HG03460 (cell line): Measurements from ENCODE around the gene COP1.
"Not testable (repeated sequence)": the region's sequence is repeated elsewhere in the genome, so short reads cannot be mapped to it uniquely, and the experiment has no call there.

Source experiments
- ATAC-seq: cut with Tn5 transposase; IDR thresholded peaks from one replicate; pipeline ENCODE4 v1.9.1; 2021; ENCODE audit not compliant: unreplicated experiment

COP1 gene

DNA sequence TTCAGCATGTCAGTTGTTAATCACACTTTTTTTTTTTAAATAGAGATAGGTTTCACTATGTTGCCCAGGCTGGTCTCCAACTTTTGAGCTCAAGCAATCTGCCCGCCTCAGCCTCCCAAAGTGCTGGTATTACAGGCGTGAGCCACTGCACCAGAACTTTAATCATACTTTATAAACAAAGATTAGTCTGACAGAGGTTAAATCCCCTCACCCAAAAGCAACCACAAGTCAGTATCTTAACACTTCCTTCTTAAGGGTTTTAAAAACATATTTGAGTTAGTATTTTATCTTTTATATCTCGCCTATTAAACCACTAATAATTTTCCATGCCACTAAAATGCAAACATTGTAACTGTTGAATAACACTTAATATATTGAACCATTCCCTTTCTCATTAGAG is 70.2 kb downstream of the COP1 start:
- no peak for ATAC-seq

GRCh38 chr1:176134666-176135065 is 72.4 kb downstream of the COP1 start:
- no peak for ATAC-seq

DNA sequence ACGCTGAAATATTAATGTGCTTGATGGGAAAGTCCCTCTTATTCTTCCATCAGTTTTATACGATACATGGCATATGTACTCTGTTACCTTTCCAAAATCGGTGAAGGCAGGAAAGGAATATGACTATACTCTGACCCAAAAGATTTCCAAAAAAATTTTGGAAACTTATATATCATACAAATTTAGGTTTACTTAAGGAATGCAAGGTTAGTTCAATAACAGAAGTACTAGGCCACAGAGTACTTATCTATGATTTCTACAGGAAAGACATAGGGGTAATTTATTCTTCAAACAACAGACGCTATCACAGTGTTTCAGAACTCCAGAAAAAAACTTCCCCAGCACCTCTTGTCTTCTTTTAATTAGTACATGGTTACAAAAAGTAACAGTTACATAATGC is 84.8 kb downstream of the COP1 start:
- ATAC-seq: no peak

GRCh38 chr1:176119549-176119948 is 87.5 kb downstream of the COP1 start:
- no peak for ATAC-seq

DNA sequence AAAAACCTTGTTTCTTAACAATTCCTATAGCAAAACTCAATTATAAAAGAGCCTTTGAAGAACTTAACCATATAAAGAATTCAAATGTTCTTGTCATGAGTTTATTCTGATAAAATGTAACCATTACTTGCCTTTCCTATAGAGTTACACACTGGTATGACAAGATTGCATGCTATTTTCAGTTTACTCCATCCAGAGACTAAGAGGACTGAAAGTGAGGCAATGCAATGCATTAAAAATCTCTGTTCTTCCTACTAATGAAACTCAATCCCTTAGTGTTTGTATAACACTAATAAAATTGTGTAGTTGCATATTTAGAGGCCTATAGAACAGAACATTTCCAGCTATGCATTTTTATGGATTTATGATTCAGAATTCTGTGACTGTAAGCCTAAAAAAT is 88.1 kb downstream of the COP1 start:
- no peak for ATAC-seq

- no peak for ATAC-seq
Observed at GRCh38 chr1:176111835-176112234, 95.3 kb downstream of the COP1 start.

DNA sequence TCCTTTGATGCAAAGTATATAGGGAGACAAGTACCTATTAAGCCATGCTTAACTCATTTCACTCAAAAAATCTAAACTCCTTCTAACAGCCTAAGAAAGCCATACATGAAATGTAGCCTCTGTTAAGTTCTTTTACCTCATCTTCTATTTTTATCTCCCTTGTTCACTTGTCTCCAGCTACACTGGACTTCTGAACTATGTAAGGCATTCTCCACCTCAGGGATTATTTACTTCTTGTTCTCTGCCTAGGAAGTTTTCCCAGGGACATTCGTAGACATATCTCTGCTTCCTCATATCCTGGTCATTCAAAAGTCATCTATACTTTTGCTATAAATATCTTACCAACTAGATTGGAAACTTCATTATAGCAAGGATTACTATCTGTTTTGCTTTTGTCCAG is 96.9 kb downstream of the COP1 start:
- no peak for ATAC-seq

- no peak for ATAC-seq
Observed at GRCh38 chr1:176102768-176103350, 104.2 kb downstream of the COP1 start.

- no peak for ATAC-seq
Observed at GRCh38 chr1:176101951-176102642, 105.0 kb downstream of the COP1 start.

- ATAC-seq: no peak
Observed at GRCh38 chr1:176098560-176098959, 108.5 kb downstream of the COP1 start.

- no peak for ATAC-seq
Observed at GRCh38 chr1:176096015-176096414, 111.1 kb downstream of the COP1 start.

GRCh38 chr1:176090766-176091165 is 116.3 kb downstream of the COP1 start:
- no peak for ATAC-seq

GRCh38 chr1:176087746-176088145 is 119.3 kb downstream of the COP1 start:
- ATAC-seq: not testable (repeated sequence)

- ATAC-seq: no peak
Observed at GRCh38 chr1:176073524-176074157, 133.4 kb downstream of the COP1 start.

- no peak for ATAC-seq
Observed at GRCh38 chr1:176068901-176069300, 138.2 kb downstream of the COP1 start.

DNA sequence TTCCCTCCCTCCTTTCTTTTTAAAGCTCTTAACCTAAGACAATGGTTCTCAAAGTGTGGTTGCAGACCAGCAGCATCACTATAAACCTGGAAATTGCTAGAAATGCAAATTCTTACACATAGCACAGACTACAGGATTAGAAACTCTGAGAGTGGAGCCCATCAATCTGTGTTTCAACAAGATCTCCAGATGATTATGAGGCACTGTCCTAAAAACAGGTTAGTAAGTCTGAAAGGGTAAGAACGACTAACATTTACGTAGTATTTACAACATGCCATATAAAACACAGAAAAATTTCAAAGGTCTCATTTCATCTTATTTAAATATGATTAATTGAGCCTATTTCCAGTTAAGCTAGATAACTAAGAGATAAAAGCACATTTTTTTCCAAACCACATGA is 138.8 kb downstream of the COP1 start:
- no peak for ATAC-seq

DNA sequence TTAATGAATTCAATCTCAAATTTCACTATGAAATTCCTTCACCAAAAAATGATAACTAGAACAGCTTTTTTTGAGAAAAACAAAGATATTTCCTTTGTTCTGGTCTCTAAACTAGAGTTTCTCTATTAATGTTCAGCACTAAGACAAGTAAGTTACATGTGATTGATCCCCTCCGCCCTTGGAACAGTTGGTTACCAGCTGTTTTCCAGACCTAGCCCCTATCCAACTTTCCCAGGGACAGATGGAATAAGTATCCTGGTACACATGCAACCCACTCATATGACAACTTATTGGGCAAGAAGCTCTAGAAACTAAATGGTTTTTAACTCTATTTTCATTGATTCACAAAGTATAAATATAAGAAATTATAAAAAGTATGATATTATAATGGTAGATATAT is 140.4 kb downstream of the COP1 start:
- no peak for ATAC-seq

- no peak for ATAC-seq
Observed at GRCh38 chr1:176058686-176059085, 148.4 kb downstream of the COP1 start.

DNA sequence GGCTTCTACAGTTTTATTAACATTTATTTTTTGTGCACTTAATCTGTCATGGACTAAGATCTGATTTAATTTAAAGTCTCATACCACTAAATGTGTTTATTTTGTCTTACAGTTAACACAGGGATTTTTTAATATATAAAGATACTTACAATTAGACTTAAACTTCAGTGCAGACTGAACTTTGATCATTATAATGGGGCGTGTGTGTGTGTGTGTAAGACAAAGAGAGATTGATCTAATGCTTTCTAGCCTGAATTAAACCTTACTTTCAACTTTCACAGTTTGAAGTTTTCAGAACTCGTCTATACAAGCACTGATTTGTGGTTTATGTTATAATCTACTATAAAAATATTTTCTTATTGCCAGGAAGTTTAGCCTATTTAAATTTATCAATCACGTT is 150.8 kb downstream of the COP1 start:
- ATAC-seq: no peak

GRCh38 chr1:176055398-176055797 is 151.7 kb downstream of the COP1 start:
- ATAC-seq: no peak

DNA sequence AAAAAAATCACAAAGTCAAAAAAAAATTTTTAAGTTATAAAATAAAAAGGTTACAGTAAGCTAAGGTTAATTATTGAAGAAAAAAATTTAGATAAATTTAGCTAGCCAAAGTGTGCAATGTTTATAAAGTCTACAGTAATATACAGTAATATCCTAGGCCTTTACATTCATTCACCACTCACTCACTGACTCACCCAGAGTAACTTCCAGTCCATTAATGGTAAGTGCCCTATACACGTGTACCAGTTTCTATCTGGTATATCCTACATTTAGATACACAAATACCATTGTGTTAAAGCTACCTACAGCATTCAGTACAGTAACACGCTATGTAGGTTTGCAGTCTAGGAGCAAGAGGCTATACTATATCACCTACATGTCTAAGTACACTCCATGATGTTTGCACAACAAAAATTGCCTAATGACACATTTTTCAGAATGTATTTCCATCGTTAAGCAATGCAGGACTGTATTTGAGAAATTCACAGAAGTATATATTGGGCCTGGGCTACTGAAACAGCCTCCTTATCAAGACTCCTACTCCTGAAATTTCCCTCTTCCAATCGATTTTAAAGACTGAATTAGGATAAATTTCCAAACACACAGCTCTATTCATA is 155.1 kb downstream of the COP1 start:
- ATAC-seq: no peak

GRCh38 chr1:176051402-176051801 is 155.7 kb downstream of the COP1 start:
- no peak for ATAC-seq
